HG03175 (cell line): ENCODE data around the gene GPX3.

Experiments used
- ATAC-seq: cut with Tn5 transposase; IDR thresholded peaks from one replicate; pipeline ENCODE4 v1.9.1; 2021; ENCODE audit warnings: mild to moderate bottlenecking, moderate library complexity; ENCODE audit not compliant: unreplicated experiment

GPX3 gene

DNA sequence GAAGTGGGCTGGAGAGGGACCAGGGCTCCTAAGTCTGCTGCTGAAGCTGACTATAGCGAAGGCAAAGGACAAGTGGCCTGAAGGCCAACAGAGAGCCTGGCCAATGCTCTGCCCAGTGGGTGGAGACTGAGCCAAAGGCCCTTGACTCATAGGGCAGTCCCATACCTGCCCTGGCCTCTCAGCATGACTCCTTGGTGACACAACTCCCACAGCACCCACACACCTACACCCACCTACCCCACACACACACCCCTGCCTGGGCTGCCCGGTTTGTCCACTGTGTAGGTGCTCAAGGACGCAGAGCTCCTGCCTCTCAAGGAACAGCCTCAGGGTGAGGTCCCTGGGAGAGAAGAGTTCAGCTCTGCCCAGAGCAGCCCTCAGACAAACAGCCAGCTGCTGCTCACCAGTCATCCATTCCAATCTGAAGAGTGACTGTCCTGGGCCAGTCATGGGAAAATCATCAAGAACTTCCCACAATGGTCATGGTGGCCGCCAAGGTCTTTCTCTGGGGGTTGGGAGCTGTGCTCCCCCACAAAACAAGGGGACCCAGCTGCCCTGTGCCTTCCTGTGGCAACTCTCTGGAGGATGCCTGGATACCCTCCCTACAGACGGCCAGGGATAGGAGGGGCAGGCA lies 55.4 kb downstream of the GPX3 start:
- no peak for ATAC-seq

DNA sequence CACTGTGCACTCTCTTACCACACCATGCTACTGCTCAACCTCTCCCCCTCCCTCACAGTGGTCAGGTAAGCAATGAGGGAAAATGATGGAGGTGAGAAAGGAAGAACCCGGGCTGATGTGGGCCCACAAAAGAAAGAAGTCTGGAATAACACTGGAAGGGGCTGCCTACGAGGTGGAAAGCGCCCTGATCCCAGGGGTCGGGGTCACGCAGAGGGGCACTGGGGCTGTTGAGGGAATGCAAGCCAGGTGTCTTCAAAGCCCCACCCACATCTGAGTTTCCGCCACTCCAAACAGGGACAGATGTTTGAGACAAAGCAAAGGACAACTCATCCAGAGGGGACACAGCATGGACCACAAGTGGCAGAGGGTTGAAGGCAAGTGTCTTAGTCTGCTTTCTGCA lies 56.2 kb downstream of the GPX3 start:
- no peak for ATAC-seq

DNA sequence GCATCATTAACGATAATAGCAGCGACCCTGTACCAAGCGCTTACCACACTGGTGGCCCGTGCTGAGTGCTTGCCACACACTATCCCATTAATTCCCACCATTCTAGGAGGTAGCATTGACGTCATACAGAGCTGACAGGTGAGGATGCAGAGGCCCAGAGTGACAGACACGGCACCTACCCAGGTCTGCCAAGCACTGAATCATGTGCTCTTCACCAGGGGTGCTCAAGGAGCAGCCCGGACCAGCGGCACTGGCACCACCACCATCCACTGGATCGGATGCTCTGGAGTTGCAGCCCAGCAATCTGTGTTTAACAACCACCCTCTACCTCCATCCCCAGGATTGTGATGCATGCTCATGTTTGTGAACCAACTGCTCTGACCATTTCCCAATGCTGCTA lies 57.0 kb downstream of the GPX3 start:
- no peak for ATAC-seq

DNA sequence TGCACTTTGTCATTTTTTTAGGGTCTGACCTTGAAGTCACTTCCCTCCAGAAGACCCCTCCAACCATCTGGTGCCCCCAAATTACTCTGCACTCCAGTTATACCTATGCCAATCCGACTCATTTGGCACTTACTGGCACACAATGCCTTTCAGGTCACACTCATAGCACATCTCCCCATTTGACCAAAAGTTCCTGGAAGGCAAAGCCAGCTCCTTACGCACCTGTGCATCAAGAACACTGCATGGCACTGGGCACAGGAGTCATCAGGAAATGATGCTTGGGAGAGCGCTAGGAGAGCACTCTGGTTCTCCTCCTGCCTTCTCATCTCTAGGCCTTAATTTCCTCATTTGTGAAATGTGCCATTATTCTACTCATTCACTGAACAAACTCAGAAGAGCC lies 57.6 kb downstream of the GPX3 start:
- ATAC-seq: no peak
